HL-60 (cell line): ENCODE measurements around the gene UBA6.

Experiments used
- DNase-seq, 2 experiments: peaks; one replicate each; pipeline ENCODE4 v3.0.0-alpha.2; 2010 to 2020; ENCODE audit warnings: low read depth in 1 of 2, low spot score in 1 of 2
- H3K27ac ChIP-seq: fragments of 250-450 bp; sonication (Bioruptor Pico); replicated peaks from 2 replicates; pipeline ENCODE4 v1.5.1; 2020; ENCODE audit warnings: mild to moderate bottlenecking, moderate library complexity
- H3K27me3 ChIP-seq: fragments of 250-450 bp; sonication (Bioruptor Pico); 2 replicates; pipeline ENCODE4 v1.5.1; 2021; ENCODE audit warnings: mild to moderate bottlenecking, moderate library complexity; ENCODE audit not compliant: insufficient read depth, poor library complexity, severe bottlenecking
- H3K4me3 ChIP-seq: replicated peaks from 2 replicates; pipeline ENCODE4 v1.5.1; 2011; ENCODE audit warnings: mild to moderate bottlenecking, control low read depth, low read length; ENCODE audit not compliant: insufficient read depth
- GABPA ChIP-seq: IDR thresholded peaks from 2 replicates; pipeline ENCODE4 v1.6.1; 2012; ENCODE audit warnings: low read depth
- POLR2AphosphoS5 ChIP-seq: IDR thresholded peaks from 2 replicates; pipeline ENCODE4 v1.6.1; 2012; ENCODE audit warnings: low read depth
- SPI1 ChIP-seq: IDR thresholded peaks from 2 replicates; pipeline ENCODE4 v1.6.1; 2012; ENCODE audit warnings: low read depth, mild to moderate bottlenecking, borderline replicate concordance
- TF ChIP-seq, protein P1 (sequence below): IDR thresholded peaks from 2 replicates; pipeline ENCODE4 v1.6.1; 2012; ENCODE audit warnings: low read depth; ENCODE audit not compliant: insufficient replicate concordance
- TF ChIP-seq, protein P2 (sequence below): IDR thresholded peaks from one replicate; pipeline ENCODE4 v1.5.1; 2011; ENCODE audit warnings: low read length, control low read depth, inconsistent platforms; ENCODE audit not compliant: insufficient read depth

UBA6 gene

DNA sequence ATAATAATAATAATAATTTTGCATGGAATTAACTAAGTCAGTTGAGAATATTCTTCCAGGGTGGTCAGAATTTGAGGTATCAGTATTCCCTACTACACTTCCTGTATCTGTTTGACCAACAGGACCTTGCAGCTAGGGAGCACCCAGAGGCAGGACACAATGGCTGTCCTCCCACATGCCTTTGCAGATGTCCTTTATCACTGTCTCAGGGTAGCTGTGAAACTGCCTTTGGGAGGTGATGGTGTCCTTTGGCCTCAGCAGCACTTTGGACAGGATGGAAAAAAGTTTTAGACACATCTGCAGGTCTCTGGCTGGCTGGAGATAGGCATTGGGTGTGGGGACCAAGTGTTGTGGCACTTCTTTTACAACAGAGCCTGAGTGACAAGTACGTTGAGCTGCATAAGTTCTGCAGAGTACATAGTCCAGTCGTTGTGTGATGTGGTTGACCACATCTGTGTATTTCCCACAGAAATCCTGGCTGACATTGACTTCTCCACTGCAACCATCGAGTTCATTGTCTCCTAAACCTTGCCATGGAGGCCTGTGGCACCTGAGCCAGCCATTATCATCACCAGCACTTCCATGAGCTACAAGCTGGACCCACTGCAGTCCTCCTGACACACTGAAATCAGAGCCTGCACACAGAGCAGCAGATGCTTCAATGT, 19.1 kb upstream of the UBA6 start:
- no peak for DNase-seq
- Histone ChIP-seq H3K4me3 (no peak overlapping the region), H3K27ac (no peak overlapping the region), H3K27me3 (no peaks in the 10 kb centered on the region)
- no peak for TF ChIP-seq GABPA
- TF ChIP-seq, protein P1, sequence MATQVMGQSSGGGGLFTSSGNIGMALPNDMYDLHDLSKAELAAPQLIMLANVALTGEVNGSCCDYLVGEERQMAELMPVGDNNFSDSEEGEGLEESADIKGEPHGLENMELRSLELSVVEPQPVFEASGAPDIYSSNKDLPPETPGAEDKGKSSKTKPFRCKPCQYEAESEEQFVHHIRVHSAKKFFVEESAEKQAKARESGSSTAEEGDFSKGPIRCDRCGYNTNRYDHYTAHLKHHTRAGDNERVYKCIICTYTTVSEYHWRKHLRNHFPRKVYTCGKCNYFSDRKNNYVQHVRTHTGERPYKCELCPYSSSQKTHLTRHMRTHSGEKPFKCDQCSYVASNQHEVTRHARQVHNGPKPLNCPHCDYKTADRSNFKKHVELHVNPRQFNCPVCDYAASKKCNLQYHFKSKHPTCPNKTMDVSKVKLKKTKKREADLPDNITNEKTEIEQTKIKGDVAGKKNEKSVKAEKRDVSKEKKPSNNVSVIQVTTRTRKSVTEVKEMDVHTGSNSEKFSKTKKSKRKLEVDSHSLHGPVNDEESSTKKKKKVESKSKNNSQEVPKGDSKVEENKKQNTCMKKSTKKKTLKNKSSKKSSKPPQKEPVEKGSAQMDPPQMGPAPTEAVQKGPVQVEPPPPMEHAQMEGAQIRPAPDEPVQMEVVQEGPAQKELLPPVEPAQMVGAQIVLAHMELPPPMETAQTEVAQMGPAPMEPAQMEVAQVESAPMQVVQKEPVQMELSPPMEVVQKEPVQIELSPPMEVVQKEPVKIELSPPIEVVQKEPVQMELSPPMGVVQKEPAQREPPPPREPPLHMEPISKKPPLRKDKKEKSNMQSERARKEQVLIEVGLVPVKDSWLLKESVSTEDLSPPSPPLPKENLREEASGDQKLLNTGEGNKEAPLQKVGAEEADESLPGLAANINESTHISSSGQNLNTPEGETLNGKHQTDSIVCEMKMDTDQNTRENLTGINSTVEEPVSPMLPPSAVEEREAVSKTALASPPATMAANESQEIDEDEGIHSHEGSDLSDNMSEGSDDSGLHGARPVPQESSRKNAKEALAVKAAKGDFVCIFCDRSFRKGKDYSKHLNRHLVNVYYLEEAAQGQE: no peak
- no peak for TF ChIP-seq POLR2AphosphoS5
- TF ChIP-seq SPI1: no peak
- TF ChIP-seq, protein P2, sequence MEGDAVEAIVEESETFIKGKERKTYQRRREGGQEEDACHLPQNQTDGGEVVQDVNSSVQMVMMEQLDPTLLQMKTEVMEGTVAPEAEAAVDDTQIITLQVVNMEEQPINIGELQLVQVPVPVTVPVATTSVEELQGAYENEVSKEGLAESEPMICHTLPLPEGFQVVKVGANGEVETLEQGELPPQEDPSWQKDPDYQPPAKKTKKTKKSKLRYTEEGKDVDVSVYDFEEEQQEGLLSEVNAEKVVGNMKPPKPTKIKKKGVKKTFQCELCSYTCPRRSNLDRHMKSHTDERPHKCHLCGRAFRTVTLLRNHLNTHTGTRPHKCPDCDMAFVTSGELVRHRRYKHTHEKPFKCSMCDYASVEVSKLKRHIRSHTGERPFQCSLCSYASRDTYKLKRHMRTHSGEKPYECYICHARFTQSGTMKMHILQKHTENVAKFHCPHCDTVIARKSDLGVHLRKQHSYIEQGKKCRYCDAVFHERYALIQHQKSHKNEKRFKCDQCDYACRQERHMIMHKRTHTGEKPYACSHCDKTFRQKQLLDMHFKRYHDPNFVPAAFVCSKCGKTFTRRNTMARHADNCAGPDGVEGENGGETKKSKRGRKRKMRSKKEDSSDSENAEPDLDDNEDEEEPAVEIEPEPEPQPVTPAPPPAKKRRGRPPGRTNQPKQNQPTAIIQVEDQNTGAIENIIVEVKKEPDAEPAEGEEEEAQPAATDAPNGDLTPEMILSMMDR: no peak

DNA sequence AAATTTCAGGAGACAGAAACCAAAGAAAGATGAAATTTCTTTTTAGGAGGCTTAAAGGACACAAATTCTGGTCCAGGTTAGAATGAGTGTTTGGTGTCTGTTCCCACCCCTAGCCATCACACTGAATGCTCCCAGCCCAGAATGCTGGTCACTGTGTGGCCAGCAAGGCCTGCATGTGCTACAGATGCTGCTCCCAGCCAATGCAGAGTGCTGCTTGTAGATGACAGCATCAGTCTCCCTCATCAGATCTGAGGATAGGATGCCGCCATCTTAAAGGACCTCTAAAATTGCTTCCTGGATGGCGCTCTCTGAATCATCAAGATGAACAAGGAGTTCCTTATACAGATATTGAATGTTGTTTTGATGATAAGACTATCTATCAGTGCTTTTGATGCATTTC, 17.9 kb upstream of the UBA6 start:
- DNase-seq: no peak
- TF ChIP-seq GABPA (no peak), POLR2AphosphoS5 (no peak)
- TF ChIP-seq, protein P1: no peak
- TF ChIP-seq, protein P2: no peak
- Histone ChIP-seq H3K27me3 (no peaks in the 10 kb centered on the region), H3K27ac (no peak overlapping the region), H3K4me3 (no peak overlapping the region)

DNA sequence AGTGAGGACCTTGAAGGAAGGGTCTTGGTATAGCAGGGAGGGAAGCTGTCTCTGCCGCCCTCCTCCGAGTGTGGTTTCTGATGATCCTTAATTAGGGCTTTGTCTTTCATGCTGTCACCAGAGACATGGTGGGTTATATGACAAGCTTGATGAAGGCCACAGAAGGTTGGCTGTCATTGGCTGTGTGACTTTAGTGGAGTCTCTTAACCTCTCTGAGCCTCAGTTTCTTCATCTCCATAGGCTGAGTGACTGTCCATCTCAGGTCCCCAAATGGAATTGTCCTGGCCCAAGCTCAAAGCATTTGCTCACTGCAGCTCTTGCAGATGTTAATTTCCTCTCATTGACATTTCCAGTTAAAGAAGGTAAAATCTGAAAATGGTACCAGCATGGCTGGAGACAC, 16.6 kb upstream of the UBA6 start:
- Histone ChIP-seq H3K27me3 (no peaks in the 10 kb centered on the region), H3K27ac (no peak overlapping the region), H3K4me3 (no peak overlapping the region)
- TF ChIP-seq, protein P1: no peak
- TF ChIP-seq GABPA (no peak), POLR2AphosphoS5 (no peak), SPI1 (no peak)
- TF ChIP-seq, protein P2: no peak
- no peak for DNase-seq
